Measurements from ENCODE around the gene RNF214.
A peak's percentile ranks its signal among the peaks of the same experiment; 100 is the strongest.
"Not testable (repeated sequence)": the region's sequence is repeated elsewhere in the genome, so short reads cannot be mapped to it uniquely, and the experiment has no call there.

Gene RNF214

DNA sequence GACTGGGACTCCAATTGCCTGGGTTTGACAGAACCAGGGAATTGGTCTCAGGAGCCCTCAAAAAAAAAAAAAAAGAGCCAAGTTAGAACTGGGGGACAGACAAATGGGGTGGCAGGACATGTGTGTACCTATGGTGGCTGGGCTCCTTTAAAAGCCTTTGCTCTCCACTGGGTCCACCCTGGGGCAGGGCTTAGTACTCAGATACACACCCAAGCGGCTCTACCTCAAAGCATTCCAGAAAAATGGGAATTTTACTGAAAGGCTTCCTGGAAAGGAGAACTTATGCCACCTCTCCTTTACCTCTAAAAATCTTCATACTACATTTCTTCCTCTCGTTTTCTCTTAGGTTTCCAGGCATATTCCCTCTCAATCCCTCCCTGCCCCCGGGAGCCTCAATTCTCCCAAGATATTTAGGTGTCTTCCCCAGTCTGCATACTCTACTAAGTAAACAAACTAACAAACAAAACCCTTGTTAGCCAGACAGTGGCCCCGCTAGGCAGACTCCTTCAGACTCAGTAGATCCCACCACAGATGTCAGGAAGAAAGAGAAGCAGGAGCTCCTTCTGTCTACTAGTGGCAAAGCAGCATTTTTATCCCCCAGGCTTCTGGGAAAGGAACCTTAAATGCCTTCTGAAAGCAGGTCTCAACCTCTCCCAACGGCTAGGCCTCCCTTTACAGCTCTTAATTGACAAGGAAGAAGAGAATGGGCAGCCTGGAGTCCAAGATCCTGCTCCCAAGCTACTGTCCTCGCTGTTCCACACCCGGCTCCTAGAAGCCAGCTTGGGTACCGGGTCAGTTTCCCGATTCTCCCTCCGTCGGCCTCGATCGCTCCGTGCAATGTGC is 1.3 kb upstream of the RNF214 start:
- DNase-seq (ENCODE audit: low spot score): no peak

DNA sequence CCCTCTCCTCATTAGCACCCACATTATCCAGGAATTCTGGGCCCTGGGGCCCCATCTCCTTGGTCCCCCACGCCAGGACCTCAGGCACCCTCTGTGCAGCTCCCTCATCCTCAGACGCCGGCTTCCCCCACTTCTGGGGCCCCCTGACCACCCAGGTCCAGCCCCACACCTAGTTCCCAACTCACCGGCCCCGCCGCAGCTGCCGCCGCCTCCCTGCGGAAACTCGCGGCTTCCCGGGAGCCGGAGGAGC is 704 bp upstream of the RNF214 start, which contains the start of gene PCSK7:
Gene PCSK7 (minus strand): TSS at position 232 of the 250 bp plus-strand sequence. CDS start 2,229 bp downstream, outside the sequence.
- DNase-seq (ENCODE audit: low spot score): no peak

DNA sequence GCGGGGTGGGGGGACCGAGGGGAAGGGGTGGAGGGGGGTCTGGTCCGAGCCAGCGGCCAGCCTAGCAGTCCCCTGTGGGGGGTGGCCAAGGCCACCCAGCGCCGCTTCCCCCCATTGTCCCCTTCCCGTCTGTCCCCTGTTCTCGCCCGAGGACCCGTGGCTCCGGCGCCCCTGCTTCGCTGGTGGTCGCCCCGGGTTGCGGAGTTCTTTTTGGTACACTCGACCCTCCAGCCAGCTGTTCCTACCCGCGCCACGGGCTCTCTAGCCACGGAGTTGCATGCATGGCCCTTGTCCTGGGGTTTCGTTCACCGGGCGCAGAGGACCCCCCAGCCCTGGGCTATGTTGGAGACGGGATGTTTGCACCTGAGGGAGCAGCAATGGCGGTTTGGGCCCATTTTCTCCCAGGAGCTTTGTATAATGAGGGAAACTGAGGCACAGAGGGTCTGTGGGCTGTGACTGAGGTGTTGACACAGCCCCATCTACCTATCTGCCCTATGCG is 489 bp downstream of the RNF214 start:
- no peak for DNase-seq (ENCODE audit: low spot score)

DNA sequence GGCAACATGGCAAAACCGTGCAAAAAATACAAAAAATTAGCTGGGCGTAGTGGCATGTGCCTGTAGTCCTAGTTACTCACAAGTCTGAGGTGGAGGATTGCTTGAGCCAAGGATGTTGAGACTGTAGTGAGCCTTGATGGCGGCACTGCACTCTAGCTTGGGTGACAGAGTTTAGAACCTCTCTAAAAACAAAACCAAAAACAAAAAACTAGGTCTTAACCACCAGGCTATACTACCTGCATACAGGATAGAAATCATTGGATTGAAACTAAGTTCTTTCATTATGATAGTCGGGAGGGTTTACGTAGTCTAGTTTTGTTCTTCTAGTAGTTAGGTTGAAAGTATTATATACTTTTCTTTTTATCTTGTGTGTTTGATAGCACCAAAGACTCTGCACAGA is 5.8 kb downstream of the RNF214 start:
- DNase-seq (ENCODE audit: low spot score): no peak

DNA sequence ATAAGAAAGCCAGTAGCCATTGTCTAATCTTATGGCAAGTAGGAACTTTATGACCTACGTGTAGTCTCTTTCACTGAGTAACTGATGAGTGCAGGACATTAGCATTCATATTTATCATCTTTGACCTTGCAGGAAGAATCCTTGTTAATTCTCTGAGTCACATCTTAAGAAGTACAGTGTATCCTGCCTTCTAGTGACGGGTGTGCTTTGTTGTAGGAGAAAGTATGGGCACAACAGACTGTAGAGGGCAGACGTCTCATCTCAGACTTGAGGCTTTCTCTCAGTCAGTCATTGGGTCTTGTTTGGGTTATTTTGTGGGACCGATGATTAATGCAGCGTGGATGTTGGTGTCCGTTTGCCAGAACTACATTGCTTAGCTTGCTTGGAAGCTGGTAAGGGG is 6.8 kb downstream of the RNF214 start:
- DNase-seq (ENCODE audit: low spot score): peak; percentile 53

DNA sequence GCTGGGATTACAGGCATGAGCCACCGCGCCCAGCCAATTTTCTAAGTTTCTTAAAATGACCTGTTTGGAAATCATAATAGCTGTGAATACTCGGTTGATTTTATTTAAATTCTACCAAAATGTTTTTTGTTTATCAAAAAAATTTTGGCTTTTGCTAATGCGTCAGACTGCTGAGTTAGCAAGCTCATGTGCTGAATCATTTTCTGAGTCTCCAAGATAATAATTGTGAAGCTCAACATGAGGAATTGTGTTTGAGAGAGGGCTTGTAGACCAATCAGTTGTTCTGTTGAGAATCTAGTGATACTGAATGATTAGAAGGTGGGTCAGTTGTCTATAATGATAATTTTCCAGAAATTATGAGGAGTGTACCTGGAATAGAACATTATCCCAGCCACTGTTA is 15.9 kb downstream of the RNF214 start:
- no peak for DNase-seq (ENCODE audit: low spot score)

DNA sequence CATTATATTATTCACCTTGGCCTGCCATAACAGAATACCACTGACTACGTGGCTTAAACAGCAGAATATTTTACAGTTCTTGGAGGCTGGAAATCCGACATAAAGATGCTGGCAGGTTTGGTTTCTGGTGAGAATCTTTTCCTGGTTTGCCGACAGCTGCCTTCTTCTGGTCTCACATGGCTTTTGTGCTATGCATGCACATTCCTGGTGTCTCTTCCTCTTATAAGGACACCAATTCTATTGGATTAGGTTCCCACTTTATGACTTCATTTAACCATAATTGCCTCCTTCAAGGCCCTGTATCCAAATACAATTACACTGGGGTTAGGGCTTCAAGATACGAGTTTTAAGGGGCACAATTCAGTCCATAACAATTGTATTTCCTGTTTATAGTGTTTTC is 17.1 kb downstream of the RNF214 start:
- DNase-seq (ENCODE audit: low spot score): no peak

DNA sequence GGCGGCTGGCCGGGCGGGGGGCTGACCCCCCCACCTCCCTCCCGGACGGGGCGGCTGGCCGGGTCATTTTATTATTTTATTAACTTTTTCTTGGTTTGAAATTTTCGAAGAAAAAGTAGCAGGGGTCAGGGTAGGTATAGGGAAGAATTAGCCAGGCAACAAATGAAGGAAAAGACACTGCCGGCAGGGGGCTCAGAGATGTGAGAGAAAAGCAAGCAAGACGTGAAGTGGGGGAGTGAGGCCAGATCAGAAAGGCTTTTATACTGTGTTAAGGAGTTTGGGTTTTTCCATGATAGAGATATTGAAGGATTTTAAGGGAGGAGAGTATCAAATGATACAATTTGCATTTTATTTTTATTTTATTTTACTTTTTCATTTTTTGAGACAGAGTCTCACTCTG is 19.0 kb downstream of the RNF214 start:
- no peak for DNase-seq (ENCODE audit: low spot score)

DNA sequence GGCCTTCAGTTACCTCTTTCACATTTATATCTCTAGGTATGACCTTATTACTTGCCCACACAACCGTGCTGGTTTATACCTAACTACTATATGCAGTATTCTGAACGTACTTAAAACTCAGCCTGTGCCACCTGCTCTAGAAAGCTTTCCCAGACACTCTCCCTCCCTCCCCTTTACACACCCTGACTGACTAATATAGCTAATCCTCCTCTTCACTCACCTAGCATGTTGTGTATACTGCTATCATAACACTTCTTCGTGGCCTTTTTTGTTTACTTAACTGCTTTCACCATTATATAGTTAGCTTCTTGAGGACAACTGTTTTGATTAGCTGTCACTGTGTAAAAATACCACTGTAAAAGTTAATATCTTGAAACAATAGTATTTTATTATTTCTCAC is 23.5 kb downstream of the RNF214 start:
- no peak for DNase-seq (ENCODE audit: low spot score)

DNA sequence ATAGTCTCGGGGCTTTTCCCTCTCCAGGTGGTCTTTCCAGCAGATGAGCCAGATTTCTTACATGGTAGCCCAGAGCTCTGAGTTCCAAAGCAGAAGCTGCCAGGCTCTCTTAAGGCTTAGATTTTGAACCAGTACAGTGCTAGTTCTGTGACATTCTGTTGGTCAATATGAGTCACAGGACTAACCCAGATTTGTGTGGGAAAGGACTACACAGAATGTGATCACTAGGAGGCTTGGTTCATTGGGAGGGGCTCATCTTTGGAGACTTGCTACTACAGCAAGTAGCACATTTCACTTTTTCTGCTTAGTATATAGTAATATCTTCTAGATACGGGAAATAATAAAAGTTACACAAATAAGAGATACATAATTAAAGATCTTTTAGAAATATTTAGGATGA is 24.1 kb downstream of the RNF214 start:
- no peak for DNase-seq (ENCODE audit: low spot score)

DNA sequence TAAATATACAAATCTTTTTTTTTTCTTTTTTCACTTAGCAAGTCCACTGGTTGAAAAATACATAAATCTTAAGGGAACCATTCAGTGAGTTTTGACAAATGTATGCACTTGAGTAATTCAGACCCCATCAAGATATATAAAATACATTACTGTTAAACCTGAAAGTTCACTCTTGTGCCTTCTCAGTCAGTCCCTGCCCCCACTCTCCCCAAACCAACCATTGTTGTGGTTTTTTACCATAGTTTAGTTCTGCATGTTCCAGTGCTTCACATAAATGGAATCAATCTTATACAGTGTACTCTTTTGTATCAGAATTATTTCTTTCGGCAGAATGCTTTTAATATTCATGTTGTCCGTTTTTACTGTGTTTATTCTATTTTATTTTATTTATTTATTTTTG is 26.1 kb downstream of the RNF214 start:
- no peak for DNase-seq (ENCODE audit: low spot score)

DNA sequence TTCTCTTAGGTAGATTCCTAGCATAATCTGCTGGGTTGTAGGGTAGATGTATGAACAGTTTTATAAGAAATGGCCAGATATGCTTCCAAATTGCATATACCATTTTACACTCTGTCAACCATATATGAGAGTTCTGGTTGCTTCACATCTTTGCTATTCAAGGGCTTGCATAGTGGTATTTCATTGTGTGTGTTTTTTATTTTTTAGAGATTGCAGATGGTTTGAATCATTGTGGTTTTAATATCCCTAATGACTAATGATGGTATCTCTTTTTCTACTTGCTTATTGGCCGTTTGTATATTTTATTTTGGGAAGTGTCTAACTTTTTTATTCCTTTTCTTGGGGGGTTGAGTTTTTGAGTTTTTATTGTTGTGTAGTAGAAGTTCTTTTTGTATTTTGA is 26.9 kb downstream of the RNF214 start:
- DNase-seq (ENCODE audit: low spot score): no peak

DNA sequence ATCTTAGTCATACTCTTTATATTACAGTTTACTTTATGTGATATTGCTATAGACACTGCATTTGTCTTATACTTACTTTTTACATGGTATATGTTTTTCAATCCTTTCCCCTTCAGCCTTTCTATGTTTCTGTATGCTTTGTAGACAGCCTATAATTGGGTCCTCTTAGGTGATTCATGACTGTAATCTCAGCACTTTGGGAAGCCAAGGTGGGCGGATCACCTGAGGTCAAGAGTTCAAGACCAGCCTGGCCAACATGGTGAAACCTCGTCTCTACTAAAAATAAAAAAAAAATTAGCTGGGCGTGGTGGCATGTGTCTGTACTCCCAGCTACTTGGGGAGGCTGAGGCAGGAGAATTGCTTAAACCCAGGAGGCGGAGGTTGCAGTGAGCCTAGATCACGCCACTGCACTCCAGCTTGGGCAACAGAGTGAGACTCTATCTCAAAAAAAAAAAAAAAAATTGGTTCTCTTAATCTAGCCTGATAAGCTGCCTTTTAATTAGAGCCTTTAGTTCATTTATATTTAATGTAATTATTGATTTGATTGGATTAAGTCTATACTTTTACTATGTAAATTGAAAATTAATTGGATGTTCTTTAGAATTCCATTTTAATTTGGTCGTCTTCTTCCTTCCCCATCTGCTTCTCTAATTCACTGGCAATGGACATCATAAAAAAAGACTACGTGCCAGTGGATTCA is 32.3 kb downstream of the RNF214 start:
- DNase-seq (ENCODE audit: low spot score): not testable (repeated sequence)

DNA sequence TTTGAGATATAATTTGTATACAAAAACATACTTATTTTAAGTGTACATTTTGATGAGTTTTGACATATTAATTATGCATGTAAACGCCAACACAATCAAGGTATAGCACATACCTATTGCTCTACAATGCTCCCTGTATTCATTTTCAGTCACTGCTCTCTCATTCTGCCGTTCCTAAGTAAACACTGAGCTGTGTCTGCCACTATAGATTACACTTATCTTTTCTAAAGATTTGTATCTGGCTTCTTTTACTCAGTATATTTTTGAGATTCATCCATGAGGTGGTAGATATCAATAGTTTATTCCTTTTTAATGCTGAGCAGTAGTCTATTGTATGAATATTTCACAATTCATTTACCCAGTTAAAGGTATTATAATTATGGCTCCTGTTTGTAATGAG is 33.3 kb downstream of the RNF214 start:
- DNase-seq (ENCODE audit: low spot score): no peak

DNA sequence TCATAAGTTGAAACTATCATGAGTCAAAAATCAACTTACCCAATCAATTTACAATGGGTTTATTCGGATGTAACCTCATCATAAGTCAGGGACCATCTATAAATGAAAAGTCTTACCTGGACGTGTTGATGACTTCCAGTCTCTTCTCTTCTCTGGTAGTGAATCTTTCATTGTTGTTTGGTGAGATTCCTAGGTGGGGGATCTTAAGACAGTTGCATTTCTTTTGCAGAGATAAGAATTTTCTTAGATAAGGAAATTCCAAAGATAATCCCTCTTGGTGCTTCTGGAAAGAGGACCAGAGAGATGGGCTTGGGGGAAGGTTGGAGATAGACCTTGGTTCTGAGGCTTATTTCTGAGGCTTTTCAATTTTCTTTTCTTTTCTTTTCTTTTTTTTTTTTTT is 37.4 kb downstream of the RNF214 start:
- DNase-seq (ENCODE audit: low spot score): no peak

DNA sequence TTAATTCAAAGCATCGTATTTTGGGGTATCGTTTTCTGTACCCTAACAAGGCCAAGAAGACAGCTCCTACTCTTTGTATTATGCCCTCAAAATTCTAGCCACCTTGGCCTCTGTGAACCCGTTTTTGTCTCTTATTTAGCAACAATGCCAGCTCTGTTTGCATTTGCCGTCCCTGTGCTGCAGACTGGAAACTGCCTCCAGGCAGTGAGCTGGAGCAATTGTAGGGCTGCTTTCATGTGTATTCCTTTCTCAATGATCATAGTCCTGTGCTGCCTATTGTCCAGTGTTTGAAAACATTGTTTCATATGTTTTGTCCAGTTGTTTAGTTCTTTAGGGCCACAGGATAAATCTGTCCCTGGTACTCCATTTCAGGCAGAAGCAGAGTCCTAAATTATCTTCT is 38.7 kb downstream of the RNF214 start:
- no peak for DNase-seq (ENCODE audit: low spot score)

DNA sequence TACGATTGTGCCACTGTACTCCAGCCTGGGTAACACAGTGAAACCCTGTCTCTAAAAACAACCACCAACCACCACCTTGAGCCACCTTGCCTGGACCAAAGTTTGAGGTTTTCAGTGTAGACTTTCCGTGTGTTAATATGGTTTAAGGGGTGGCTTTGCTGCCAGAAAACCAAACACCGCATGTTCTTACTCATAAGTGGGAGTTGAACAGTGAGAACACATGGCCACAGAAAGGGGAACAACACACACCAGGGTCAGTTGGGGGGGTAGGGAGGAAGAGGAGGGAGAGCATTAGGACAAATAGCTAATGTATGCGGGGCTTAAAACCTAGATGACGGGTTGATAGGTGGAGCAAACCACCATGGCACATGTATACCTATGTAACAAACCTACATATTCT is 39.7 kb downstream of the RNF214 start:
- not testable (repeated sequence) for DNase-seq (ENCODE audit: low spot score)

DNA sequence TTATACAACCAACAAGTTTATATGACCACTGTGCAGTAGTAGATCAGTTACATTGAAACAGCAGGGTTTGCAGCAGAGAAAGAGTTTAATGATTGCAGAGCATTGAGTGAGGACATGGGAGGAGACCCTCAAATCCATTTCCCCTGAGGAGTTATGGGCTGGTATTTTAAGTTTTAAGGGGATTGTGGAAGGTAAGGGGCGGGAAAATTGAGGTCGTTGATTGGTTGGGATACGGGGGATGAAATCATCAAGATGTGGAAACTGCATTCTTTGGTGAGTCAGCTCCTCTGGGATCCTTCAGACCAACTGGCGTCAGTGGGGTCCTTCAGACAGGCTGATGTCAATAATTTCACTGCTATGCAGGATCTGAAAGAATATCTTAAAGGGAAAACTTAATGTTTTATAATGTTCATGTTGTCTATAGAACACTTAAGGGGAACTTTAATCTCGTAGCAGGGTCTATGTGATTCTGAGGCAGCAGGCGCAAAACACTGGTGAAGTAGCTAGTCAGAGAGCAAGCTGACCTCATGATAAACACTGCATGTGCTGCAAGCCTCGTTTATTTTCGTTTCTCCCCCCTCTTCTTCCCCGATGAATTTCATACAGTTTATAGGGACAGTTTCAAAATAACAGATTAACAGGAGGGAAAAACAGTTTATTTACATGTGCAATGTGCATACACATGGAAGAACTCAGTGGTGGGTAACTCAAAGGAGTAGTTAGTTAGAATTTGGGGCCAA is 41.2 kb downstream of the RNF214 start:
- no peak for DNase-seq (ENCODE audit: low spot score)

DNA sequence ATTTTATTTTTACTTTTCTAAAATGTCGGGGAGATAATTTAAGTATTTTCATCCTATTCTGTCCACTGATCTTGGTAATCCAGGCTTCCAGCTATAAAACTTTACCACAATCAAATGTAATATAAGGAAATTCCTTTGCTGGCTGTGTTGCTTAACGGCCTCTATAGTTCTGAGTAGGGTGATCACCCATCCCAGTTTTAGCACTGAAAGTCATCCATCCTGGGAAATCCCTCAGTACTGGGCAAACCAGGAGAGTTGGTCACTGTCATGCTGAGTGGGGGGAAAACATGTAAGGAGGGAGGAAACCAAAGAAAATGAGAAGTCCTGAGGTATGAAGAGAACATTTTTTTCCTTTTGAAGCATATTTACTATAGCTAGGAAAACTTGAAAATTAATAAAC is 45.9 kb downstream of the RNF214 start:
- no peak for DNase-seq (ENCODE audit: low spot score)

DNA sequence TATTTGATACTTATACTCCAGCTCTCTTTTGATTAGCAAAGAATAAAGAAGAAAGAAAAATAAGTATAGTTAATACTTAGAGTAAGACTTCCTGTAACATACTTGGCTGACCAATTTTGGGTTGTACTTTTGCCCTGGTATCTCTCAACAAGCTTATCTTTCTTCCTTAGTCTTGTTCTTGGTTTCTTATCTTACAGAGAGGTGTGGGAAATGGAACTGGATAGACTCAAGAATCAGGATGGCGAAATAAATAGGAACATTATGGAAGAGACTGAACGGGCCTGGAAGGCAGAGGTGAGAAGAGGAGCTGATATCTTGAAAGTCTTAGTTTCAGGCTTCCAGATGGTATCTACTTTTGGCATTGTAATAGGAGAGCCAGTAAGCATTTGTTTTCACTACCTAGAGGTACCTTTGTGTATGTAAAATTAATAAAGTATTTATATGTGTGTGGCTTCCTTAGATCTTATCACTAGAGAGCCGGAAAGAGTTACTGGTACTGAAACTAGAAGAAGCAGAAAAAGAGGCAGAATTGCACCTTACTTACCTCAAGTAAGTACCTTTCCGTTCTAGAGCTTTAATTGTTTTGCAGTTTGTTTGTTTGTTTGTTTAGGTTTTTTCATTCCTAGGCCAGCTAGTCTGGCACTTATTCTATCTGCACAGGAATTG is 47.4 kb downstream of the RNF214 start:
- DNase-seq (ENCODE audit: low spot score): no peak

DNA sequence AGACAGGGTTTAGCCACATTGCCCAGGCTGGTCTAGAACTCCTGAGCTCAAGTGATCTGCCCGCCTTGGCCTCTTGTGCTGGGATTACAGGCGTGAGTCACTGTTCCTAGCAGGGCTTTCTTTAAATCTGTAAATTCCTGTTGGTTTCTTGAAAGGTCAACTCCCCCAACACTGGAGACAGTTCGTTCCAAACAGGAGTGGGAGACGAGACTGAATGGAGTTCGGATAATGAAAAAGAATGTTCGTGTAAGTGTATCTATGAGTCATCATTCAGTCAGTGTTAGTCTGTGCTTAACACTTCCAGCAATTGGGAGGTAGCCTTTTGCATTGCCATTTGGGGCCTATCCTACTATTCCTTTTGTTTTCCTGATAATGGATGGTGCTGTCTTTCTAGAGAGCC is 48.7 kb downstream of the RNF214 start:
- DNase-seq (ENCODE audit: low spot score): no peak

DNA sequence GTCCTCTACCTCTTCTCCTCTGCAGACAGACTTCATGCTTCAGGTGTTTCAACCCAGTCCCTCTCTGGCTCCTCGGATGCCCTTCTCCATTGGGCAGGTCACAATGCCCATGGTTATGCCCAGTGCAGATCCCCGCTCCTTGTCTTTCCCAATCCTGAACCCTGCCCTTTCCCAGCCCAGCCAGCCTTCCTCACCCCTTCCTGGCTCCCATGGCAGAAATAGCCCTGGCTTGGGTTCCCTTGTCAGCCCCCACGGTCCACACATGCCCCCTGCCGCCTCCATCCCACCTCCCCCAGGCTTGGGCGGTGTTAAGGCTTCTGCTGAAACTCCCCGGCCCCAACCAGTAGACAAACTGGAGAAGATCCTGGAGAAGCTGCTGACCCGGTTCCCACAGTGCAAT is 49.4 kb downstream of the RNF214 start:
- no peak for DNase-seq (ENCODE audit: low spot score)

Data from pons (tissue), 1 donor.